ENCODE measurements around the gene SLC9A5. TPM values are rescaled to one million over a fixed set of nuclear protein-coding genes. Genes with fewer than 3 reads are reported as not detected.

The SLC9A5 gene
- total RNA-seq, 4 donors from 2014 or later, result 0.19 TPM; not detected in 3

DNA sequence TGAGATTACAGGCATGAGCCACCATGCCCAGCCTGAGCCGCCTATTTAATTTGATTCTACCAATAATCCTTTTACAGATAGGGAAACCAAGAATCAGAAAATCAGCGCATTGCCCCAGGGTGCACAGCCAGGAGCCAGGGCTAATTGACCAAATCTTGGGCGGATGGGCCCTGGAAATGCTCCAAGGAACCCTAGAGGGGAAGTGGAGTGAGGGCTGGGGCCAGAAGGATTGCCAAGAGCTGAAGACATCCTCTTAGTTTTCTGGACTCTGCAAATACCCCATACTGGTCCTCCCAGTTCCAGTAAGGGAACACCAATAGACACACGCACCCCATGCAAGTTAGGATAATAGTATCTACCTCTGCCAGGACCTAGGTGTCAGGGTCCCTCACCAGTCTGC, 5.3 kb upstream of the SLC9A5 start:
- WGBS, 2 donors, result 76 to 80% methylated on average over 4 of the region's 4 CpGs
- peaks cover 30 to 80% (median 54%) of the 10 kb centered on the region in 3 donors for H3K4me1 ChIP-seq
- intact Hi-C loops (cut with DNase I), result no loop called here
- TF ChIP-seq, protein P1, sequence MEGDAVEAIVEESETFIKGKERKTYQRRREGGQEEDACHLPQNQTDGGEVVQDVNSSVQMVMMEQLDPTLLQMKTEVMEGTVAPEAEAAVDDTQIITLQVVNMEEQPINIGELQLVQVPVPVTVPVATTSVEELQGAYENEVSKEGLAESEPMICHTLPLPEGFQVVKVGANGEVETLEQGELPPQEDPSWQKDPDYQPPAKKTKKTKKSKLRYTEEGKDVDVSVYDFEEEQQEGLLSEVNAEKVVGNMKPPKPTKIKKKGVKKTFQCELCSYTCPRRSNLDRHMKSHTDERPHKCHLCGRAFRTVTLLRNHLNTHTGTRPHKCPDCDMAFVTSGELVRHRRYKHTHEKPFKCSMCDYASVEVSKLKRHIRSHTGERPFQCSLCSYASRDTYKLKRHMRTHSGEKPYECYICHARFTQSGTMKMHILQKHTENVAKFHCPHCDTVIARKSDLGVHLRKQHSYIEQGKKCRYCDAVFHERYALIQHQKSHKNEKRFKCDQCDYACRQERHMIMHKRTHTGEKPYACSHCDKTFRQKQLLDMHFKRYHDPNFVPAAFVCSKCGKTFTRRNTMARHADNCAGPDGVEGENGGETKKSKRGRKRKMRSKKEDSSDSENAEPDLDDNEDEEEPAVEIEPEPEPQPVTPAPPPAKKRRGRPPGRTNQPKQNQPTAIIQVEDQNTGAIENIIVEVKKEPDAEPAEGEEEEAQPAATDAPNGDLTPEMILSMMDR (IDR thresholded peaks at IDR 0.05), result no peak
- TF ChIP-seq POLR2A (IDR thresholded peaks at IDR 0.05), result no peak
- peaks cover 0 to 12% (median 4%) of the 10 kb centered on the region in 3 donors for H3K36me3 ChIP-seq
- H3K4me3 ChIP-seq, result no peak overlapping the region
- no peak for DNase-seq
- peak overlapping the region; percentile 81 to 95 (median 84) for H3K27ac ChIP-seq
- H3K27me3 ChIP-seq, result peaks cover 0 to 8% (median 0%) of the 10 kb centered on the region in 4 donors
- H3K9me3 ChIP-seq, result no peaks in the 10 kb centered on the region

DNA sequence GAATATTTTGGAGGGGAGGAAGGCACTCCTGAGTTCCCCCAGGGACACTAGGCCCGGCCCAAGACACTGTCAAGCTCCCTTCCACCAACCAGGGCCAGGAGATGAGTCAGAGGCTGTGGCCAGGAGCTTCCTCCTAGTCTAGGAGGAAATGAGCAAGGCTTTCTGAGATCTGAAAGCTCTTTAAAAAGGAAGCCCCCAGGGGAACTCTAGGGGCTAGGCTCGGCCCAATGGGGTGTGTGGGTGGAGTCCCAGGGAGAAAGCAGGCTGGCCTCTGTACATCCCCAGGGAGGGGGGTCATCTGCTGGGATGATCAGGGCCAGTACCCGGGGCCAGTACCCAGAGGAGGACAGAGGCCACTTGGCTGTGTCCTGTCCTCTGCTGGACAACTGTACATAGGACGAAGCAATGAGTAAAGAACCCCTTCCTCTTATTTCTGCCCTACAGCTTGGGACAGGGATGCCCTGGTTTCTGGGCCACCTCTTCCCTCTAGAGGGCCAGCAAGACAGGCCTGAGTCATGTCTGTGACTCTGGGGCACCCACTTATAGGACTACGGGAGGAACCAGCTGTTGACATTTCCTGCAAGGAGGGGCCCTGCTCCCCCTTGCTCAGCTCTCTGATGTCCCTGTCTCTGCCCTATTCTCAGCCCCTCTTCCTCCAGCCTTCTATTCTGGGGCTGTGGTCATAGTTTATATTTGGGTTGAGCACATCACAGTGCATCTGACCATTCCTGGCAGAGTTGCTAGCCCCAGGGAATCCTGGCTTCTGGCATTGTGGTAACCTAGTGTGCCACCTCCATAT, 4.2 kb upstream of the SLC9A5 start:
- TF ChIP-seq POLR2A (IDR thresholded peaks at IDR 0.05), result peak in 1 of 4 donors; percentile 12
- TF ChIP-seq, protein P1 (IDR thresholded peaks at IDR 0.05), result peak in 1 of 6 experiments; percentile 26
- Histone ChIP-seq H3K27me3 (peaks cover 0 to 19% (median 2%) of the 10 kb centered on the region in 4 donors), H3K9me3 (no peaks in the 10 kb centered on the region), H3K27ac (peak overlapping the region; percentile 81 to 95 (median 84)), H3K36me3 (peaks cover 0 to 1% (median 0%) of the 10 kb centered on the region in 3 donors), H3K4me3 (peak overlapping the region in 2 of 4 donors; percentile 58 to 76), H3K4me1 (peaks cover 40 to 92% (median 59%) of the 10 kb centered on the region in 3 donors)
- 18 to 27% methylated on average over 4 of the region's 5 CpGs for WGBS, 2 donors
- intact Hi-C loops (cut with DNase I), result no loop called here
- DNase-seq, result peak; percentile 40

DNA sequence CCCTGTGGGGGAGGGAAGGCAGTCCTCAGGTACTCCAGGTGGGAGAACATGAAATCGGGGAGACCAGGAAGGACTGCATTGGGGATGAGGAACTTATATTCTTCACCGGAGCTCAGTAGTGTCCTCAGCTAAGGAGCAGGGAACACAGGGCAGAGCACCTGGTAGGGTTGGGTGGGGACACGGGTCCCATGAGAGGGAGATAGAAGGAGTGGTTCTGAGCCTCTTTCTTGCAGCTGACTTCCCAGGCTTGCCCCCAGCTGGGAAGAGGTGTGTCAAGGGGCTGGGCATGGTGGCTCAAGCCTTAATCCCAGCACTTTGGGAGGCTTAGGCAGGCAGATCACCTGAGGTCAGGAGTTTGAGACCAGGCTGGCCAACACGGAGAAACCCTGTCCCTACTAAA, 3.6 kb upstream of the SLC9A5 start:
- Histone ChIP-seq H3K27me3 (peaks cover 0 to 25% (median 2%) of the 10 kb centered on the region in 4 donors), H3K4me3 (peak overlapping the region in 2 of 4 donors; percentile 58 to 76), H3K27ac (peak overlapping the region; percentile 81 to 95 (median 84)), H3K9me3 (no peaks in the 10 kb centered on the region), H3K4me1 (peaks cover 40 to 93% (median 59%) of the 10 kb centered on the region in 3 donors), H3K36me3 (no peaks in the 10 kb centered on the region)
- no peak for TF ChIP-seq POLR2A (IDR thresholded peaks at IDR 0.05)
- TF ChIP-seq, protein P1 (IDR thresholded peaks at IDR 0.05), result no peak
- DNase-seq, result no peak
- 74% methylated on average over 3 of the region's 4 CpGs; no CpG with 5 or more reads in 1 of the 2 donors for WGBS, 2 donors
- intact Hi-C loops (cut with DNase I), result no loop called here

DNA sequence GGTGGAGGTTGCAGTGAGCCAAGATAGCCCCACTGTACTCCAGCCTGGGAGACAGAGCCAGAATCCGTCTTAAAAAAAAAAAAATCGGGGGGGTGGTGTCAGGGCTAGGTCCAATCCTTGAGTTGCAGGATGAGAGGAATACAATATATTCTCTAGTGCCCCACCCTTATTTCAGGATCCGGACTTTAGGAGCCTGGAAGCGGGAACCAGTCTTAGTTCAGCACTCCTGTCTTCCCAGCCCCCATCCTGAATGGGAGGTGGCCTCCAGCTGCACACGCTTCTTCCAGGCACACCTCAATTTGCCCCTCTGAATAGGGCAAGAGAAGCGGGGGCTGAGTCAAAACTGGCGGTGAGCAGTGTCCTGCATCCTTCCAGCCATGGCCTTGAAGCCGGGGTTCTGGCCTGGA, 3.1 kb upstream of the SLC9A5 start:
- 0 to 3% methylated on average over 2 to 5 of the region's 8 CpGs for WGBS, 2 donors
- no peak for DNase-seq
- H3K4me1 ChIP-seq, result peaks cover 40 to 88% (median 54%) of the 10 kb centered on the region in 3 donors

More for the DNA sequence above, 3.1 kb upstream of the SLC9A5 start:
- Histone ChIP-seq H3K27ac (peak overlapping the region; percentile 81 to 95 (median 84)), H3K4me3 (peak overlapping the region; percentile 49 to 76 (median 64)), H3K27me3 (peaks cover 0 to 30% (median 2%) of the 10 kb centered on the region in 4 donors), H3K36me3 (no peaks in the 10 kb centered on the region), H3K9me3 (no peaks in the 10 kb centered on the region)
- intact Hi-C loops (cut with DNase I), result no loop called here
- TF ChIP-seq, protein P1 (IDR thresholded peaks at IDR 0.05), result no peak
- TF ChIP-seq POLR2A (IDR thresholded peaks at IDR 0.05), result no peak

Data from esophagus squamous epithelium (tissue), 5 donors.